AG09319 (cell line): ENCODE data around the gene RCE1.
"Not testable (repeated sequence)": the region's sequence is repeated elsewhere in the genome, so short reads cannot be mapped to it uniquely, and the experiment has no call there.

Experiments used
- DNase-seq: peaks from one replicate; pipeline ENCODE4 v3.0.0-alpha.2; 2010; ENCODE audit warnings: low read depth; ENCODE audit errors: extremely low read depth
- CTCF ChIP-seq: IDR thresholded peaks from 2 replicates; pipeline ENCODE4 v1.5.1; 2011; ENCODE audit warnings: low read depth, mild to moderate bottlenecking, inconsistent platforms, low read length, moderate library complexity

The RCE1 gene

GRCh38 chr11:66818231-66818955 is 24.8 kb upstream of the RCE1 start:
- TF ChIP-seq CTCF, result no peak

GRCh38 chr11:66820381-66820780 is 22.9 kb upstream of the RCE1 start:
- DNase-seq, result no peak
- TF ChIP-seq CTCF, result no peak

More at GRCh38 chr11:66818231-66818955, 24.8 kb upstream of the RCE1 start:
- no peak for DNase-seq

GRCh38 chr11:66820901-66821300 is 22.3 kb upstream of the RCE1 start:
- DNase-seq, result no peak

GRCh38 chr11:66823700-66824099 is 19.5 kb upstream of the RCE1 start:
- TF ChIP-seq CTCF, result no peak
- DNase-seq, result no peak

More at GRCh38 chr11:66820901-66821300, 22.3 kb upstream of the RCE1 start:
- no peak for TF ChIP-seq CTCF

GRCh38 chr11:66824573-66824972 is 18.7 kb upstream of the RCE1 start:
- DNase-seq, result not testable (repeated sequence)

GRCh38 chr11:66834539-66834845 is 8.7 kb upstream of the RCE1 start:
- DNase-seq, result no peak
- TF ChIP-seq CTCF, result no peak

- no peak for DNase-seq
Observed at GRCh38 chr11:66834943-66835342, 8.3 kb upstream of the RCE1 start.

More at GRCh38 chr11:66834943-66835342, 8.3 kb upstream of the RCE1 start:
- TF ChIP-seq CTCF, result no peak
